OCI-LY1 (cell line): ENCODE measurements around the gene POLA1.

Experiments
- CTCF ChIP-seq: fragments of 200-600 bp; sonication (generic), shearing (Covaris generic); IDR thresholded peaks from 2 replicates; pipeline ENCODE4 v1.5.1; 2017; ENCODE audit warnings: mild to moderate bottlenecking, antibody characterized with exemption, low read length, moderate library complexity, mixed read lengths
- EZH2 ChIP-seq: fragments of 200-600 bp; sonication (generic), shearing (Covaris generic); IDR thresholded peaks from 2 replicates; pipeline ENCODE4 v1.8.0; 2017; ENCODE audit warnings: borderline replicate concordance, mixed run types, mild to moderate bottlenecking, antibody characterized with exemption, low read length, moderate library complexity, mixed read lengths

GRCh38 chrX:24833695-24834094 lies 140.0 kb downstream of the POLA1 start:
- TF ChIP-seq CTCF (no peak), EZH2 (no peak)
